CD4-positive, alpha-beta T cell treated with Interleukin-4 for 1 hour (primary cell): Measurements from ENCODE around the gene OPTC.

Experiments used
- DNase-seq, 2 donors: peaks; one replicate each; pipeline ENCODE4 v3.0.0-alpha.2; 2020 to 2022

OPTC gene

DNA sequence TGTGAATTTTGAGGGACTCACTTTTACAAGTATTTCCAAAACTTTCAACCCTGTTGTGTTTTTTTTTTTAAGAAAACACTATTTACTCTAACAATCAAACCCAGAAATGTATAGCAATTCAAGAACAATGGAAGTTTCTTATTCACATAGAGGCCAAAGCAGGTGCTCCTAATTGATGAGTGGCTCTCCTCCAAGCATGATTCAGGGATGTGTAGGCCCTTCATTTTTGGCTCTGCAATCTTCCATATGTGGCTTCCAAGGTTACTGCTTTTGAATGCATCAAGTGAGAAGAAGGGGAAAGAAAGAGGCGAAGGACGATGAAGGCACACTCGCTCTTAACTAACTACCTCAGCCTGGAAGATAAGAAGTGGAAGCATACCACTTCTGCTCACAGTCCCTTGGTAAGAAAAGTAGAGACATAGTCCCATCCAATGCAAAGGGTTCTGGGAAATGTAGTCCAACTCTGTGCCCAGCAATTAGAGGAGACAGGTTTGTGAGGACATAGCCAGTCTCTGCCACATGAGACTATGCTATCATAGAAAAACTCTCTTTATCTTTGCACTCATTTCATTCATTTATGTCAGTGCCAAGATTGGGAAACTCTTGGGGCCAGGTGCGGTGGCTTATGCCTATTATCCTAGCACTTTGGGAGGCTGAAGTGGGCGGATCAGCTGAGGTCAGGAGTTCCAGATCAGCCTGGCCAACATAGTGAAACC lies 46.0 kb downstream of the OPTC start:
- no peak for DNase-seq

DNA sequence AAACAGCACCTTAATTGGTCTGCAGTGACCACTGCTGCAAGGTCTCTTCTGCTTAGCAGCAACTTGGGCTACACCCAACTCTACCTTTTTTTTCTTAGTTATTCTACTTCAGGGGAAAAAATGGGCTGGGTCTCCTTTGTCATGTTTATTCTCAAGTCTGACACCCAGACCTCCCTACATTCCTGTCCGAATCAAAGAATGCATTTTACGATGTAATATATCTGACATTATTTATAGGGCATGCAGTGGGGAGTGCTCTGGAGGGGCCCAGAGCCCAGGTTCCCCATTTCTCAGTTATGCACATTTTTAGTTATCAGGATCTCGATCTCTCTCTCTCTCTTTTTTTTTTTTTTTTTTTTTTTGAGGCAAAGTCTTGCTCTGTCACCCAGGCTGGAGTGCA lies 50.5 kb downstream of the OPTC start:
- no peak for DNase-seq

DNA sequence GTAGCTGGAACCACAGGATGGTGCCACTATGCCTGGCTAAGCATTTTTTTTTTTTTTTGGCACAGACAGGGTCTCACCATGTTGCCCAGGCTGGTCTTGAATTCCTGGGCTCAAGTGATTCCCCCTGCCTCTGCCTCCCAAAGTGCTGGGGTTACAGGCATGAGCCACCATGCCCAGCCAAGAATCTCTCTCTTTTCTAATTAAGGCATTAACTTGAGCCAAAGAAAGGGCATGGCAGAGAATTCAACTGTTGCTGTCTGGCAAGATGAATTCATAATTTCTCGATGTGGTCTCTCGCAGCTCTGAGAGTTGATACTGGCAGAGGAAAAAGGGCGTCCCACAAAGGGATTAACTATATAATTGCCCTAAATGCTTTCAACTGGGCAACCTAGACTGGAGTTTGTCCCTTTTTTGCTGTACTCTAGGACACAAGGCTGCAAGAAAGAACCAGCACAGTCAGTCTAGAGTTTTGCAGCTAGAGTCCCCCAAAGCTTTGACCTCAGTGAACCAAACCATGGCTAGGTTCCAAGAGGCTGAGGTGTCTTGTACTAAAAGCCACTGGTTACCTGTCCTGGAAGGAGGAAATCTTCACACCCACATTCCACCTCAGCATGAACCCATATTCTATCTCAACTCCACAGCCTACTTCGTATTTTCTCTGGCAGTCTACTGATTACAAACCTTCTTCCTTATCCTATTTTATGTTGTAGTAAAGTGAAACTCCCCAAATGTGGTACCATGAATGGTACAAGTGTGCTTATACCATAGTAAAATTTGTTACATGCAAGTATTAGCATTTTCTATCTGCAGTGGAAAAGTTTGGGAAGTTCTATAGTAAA lies 51.2 kb downstream of the OPTC start:
- no peak for DNase-seq

DNA sequence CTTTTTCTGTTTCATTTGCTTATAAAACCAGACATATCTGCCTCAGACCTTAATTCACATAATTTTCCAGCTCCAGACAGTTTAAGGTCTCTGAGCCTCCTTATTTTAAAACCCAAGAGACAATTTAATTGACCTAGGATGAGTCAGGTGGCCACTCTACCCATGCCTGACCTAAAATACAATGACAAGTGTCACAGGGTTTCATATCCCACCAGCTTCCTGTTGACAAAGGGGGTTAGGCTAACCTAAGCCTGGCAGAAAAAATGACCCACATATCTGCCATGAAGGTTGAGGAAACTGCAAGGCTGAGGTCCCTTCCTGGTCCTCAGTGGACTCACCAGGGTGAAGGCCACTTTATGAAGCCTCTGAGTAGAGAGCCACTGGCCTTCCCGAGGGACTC lies 52.3 kb downstream of the OPTC start:
- DNase-seq: no peak

DNA sequence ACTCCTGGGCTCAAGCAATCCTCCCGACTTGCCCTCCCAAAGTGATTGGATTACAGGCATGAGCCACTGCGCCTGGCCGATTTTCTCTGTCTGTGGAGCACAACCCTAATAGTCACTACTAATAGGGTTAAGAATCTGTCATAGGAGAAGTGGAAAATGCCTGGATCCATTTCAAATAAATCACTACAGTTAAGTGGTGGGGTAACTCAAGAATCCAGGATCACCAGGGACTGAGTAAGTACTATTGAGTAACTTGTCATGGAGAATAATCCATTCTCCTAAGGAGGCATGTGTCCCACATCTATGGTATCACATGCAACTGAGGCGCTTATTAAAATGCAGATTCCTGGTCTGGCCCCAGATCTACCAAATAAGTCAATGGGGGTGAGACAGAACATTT lies 53.2 kb downstream of the OPTC start:
- no peak for DNase-seq

DNA sequence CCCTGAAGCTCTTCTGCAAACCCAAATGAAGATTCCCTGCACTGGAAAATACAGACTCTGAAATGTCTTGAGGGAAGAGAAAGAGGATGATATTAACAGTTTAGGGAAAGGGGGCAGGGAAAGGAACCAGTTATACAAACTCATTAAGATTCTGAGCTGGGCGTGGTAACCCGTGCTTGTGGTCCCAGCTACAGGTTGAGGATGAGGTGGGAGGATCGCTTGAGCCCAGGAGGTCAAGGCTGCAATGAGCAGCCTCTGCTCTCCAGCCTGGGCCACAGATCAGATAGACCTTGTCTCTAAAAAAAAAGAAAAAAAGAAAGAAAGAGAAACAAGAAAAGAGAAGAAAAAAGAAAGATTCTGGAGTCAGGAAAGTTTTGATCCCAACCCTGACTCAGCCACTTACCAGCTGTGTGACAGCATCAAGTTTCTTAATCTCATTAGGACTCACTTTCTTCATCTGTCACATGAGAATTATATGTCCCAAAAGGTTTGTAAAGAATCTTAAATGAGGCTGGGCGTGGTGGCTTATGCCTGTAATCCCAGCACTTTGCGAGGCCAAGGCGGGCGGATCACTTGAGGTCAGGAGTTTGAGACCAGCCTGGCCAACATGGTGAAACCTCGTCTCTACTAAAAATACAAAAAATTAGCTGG lies 53.9 kb downstream of the OPTC start:
- no peak for DNase-seq

DNA sequence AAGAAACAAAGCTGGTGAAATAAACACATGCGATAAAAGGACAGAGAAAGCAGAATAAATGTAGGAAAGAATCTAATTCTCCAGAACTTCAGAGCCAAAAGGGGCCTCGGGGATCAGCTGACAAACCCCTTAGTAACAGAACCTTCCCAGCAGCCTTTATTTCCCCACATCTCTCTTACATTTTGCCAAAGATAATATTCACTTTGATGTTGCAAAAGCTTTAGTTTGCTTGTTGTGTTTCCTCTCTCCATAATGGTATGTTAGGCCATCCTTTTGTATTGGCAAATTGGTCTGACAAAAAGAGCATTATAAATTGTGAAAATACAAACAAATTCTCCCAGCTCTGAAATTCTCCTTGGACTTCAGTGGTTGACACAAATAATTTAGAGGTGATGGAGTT lies 54.9 kb downstream of the OPTC start:
- DNase-seq: no peak

DNA sequence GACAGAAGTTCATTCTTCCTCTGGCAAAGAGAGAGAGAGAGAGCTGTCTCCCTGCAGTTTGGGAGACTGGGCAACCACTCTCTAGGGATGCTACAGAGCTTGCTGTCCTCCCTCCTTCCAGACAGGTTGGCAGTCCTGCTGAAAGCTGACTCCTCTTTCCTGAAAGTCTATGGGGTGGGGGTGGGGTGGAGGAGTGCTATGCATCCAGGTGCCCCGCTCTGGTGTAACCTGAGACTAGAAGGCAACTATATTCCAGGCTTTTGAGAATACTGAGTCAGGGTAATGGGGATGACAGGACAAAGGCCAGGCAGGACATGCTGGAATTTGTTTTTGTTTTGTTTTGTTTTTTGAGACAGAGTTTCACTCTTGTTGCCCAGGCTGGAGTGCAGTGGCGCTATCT lies 55.4 kb downstream of the OPTC start:
- DNase-seq: no peak

DNA sequence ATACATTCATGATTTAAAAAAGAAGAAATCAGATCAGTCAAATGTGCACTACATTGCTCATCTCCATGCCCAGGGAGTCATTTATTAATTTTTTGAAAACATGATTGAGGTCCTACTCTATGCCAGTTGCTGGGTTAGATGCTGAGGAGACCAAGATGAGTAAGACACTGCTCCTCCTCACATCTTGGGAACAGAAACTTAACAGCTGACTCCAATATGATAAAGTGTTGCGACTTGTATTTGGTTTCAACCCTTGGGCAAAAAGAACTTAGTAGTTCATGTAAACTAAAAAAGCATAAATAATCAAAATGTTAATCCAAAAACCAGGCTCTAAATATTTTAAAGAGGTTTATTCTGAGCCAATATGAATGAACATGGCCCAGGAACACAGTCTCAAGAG lies 56.9 kb downstream of the OPTC start:
- DNase-seq: no peak

DNA sequence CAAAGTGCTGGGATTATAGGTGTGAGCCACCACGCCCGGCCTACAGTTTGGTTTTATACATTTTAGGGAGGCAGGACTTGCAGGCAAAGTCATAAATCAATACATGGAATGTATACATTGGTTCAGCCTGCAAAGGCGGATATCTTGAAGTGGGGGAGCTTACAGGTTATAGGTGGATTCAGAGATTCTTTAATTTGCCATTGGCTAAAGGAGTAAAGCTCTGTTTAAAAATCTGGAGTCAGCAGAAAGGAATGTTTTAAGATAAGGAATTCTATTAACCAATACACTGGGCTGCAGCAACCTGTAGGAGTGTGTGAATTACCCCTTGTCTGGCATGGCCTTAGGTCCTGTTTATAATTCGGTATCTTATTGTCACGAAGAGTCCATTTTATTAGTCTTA lies 57.6 kb downstream of the OPTC start:
- no peak for DNase-seq

DNA sequence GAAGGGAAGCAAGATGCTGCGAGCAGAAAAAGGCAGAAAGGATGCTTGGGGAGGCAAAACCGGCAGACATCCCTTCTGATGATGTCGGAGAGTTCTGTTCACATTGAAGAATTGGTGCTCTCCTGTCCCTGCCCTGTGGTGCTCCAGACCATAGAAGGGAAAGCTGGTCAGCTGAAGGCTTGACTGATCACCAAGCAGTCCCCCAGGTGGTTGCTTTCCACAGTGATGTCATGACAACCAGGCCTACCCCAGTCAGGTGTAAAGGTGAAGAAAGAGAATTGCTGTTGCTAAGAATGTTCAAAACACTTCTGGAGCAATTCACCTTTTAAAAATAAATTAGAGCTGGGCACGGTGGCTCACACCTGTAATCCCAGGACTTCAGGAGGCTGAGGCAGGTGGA lies 59.5 kb downstream of the OPTC start:
- no peak for DNase-seq

DNA sequence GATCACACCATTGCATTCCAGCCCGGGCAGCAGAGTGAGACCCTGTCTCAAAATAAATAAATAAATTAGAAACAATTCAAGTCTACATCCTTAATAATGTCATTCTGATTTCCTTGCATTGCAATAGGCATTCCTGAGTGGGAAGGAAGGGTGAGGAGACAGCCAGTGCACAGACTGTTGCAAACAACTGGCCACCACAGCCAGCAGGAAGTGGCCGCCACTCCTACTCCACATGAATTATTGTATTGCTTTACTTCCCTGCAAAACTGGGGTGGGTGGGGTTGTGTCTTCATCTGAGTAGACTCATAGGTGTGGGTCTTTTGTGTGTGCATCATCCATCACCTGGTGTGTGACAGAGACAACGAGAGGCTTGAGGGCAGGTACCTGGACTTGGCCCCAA lies 60.1 kb downstream of the OPTC start:
- DNase-seq: no peak

DNA sequence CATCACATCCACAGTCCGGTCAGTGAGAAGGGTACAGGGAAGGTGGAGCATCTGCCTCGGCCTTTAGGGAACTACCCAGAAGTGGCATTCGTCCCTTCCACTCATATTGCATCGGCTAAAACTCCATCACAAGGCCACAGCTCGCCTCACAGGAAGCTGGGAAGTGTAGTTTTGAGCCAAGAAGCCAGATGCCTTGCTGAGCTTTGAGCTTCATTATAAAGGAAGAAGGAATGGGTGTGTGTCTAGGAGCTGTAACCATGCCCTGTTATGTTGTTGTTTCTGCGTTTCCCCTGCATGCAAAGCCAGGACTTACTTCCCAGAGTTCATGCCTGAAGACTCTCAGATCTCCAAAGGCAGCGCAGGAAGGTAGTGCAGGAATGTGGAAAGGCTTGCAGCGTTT lies 61.1 kb downstream of the OPTC start:
- DNase-seq: no peak

DNA sequence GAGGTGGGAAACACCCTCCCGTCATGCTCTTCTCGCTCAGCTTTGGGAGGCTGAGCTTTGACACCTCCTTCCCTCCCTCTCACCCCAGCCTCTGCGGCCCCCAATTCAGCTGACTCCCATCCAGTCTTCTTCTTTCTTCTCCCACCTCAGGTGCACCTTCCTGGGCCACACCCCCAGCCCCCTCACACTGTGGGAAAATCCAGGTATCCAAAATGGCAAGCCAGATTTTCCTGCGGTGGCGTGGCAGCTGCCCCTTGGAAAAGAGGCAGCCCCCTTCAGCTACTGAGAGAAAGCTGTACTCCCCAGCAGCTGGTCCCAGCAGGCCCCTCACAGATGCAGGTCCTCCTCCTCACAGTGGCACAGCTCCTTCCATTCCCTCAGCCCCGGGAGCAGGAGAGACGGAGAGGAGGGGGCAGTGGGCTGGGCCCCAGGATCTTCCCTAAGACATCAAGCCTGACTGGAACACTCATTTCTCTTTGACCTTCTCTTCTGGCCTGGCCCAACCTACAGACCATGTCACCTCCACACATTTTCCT lies 61.6 kb downstream of the OPTC start:
- DNase-seq: no peak

DNA sequence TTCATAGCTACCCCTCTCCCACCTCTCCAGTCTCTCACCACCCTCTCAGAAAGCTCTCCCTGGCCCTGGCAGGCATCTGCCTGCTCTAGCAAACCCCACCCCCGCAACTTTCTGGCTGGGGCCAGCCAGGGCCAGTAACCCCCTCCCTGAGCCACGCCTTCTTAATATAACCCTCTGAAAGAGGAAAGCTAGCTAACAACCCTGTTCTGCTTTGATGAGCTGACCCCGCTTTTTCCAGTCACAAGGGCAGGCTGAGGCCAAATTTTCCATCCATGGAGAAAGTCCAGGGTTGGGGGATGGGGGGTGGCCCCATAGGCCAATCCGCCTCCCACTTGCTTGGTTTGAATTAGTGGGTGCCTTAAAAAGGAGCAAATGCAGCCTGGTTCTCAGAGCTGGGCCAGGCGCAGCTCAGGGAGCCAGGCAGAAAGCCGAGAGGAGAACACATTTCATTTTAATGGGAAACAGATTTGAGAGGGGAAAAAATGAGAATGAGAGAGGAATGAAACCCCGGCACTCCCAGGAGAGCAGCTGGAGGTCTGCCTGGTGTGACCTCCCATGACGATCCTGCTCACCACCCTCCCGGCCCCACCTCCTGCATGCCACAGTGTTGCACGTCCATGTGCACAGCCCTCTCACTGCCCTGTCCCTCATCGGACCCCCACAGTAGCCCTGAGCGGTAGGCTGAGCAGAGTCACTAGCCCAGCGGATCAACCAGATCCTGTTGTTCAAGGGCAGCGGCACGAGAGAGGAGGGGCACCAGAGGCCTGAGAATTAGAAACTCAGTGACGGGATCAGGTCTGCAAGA lies 62.3 kb downstream of the OPTC start:
- no peak for DNase-seq

DNA sequence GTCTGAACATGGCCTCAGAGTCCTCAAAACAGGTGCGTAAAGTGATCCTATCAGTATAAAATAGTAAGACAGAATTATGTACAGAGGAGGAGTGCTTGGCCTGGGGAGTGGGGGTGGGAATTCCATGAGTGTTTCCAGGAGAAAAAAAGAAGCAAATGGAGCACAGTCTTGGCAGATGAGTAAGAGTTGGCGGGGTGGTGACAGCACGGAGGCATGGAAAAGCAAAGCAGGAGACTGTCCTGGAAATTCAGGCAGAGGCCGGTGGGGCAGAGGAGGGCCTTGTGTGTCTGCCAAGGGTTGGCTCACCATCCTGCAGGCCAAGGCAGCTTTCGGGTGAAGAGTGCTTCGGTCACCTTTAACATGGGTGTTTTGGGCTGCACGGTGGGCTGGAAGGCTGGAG lies 63.4 kb downstream of the OPTC start:
- DNase-seq: no peak

DNA sequence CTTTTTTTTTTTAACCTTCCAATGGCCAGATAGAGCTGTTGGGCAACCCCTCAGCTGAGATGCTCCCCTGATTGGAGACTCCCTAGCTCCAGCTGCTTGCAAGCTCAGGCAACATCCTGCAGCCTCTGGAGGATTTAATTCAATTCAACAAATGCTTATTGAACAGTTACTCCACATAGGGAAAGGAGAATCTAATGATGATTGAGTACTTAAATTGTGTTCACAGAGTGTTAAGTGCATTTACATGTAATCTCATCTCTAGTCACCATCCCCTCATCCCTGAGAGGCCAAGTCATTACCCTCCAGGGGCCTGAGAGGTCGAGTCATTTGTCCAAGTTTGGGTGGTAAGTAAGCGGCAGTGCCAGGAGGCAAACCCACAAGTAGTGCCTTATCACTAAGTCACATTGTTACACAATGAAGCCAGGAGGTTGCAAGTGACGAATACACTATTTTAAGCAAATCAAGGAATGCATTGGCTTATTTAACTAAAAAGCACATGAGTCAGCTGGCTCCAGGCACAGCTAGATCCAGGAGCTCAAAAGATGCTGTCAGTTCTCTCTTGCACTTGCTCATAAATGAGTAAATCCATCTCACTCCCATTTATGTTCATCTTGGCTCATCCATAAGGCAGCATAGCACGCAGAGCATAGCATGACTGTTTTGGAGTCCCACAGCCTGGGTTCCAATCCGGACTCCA lies 64.3 kb downstream of the OPTC start:
- DNase-seq: no peak
